Natural killer cell (primary cell): ENCODE measurements around the gene CDC14B. TPM values are rescaled to one million over a fixed set of nuclear protein-coding genes. Genes with fewer than 3 reads are reported as not detected.
"Not testable (repeated sequence)": the region's sequence is repeated elsewhere in the genome, so short reads cannot be mapped to it uniquely, and the experiment has no call there.

Experiments
- ATAC-seq, 3 donors: fragments of 150-1000 bp in 2 of 3; fragments of 200-7000 bp in 1 of 3; cut with Tn5 transposase; 1 replicate in 1 of 3; 2 replicates in 2 of 3; pipeline ENCODE4 v1.10.0; 2021; ENCODE audit warnings: mild to moderate bottlenecking in 2 of 3, moderate library complexity in 2 of 3
- DNase-seq, 2 donors: peaks; one replicate each; pipeline versions ENCODE4 v3.0.0 to v3.0.0-alpha.2; 2013 to 2021; ENCODE audit warnings: mixed read lengths in 1 of 2
- H3K27ac ChIP-seq: one replicate; pipeline ENCODE4 v1.5.1; 2013; ENCODE audit warnings: mild to moderate bottlenecking, low read length
- H3K27me3 ChIP-seq: one replicate; pipeline ENCODE4 v1.6.1; 2013; ENCODE audit warnings: low read length; ENCODE audit not compliant: control insufficient read depth, insufficient read depth
- H3K36me3 ChIP-seq: one replicate; pipeline ENCODE4 v1.6.1; 2013; ENCODE audit warnings: low read length; ENCODE audit not compliant: control insufficient read depth, insufficient read depth
- H3K4me1 ChIP-seq: one replicate; pipeline ENCODE4 v1.6.1; 2013; ENCODE audit warnings: low read length; ENCODE audit not compliant: control insufficient read depth, insufficient read depth
- H3K4me3 ChIP-seq: one replicate; pipeline ENCODE4 v1.5.1; 2013; ENCODE audit warnings: low read length
- H3K9me3 ChIP-seq: one replicate; pipeline ENCODE4 v1.6.1; 2013; ENCODE audit warnings: low read length; ENCODE audit not compliant: control insufficient read depth, insufficient read depth
- H3K27ac Mint-ChIP-seq, 2 donors: one replicate each; pipeline ENCODE4 v1.8.0; 2022; ENCODE audit warnings: mild to moderate bottlenecking in 2 of 2, mixed read lengths in 2 of 2, moderate library complexity in 1 of 2
- H3K27me3 Mint-ChIP-seq, 2 donors: one replicate each; pipeline ENCODE4 v1.8.0; 2022; ENCODE audit warnings: low read depth in 2 of 2, mixed read lengths in 2 of 2
- H3K36me3 Mint-ChIP-seq: one replicate; pipeline ENCODE4 v1.8.0; 2022; ENCODE audit warnings: mixed read lengths
- H3K4me1 Mint-ChIP-seq, 2 donors: one replicate each; pipeline ENCODE4 v1.8.0; 2022; ENCODE audit warnings: mixed read lengths in 2 of 2
- H3K4me3 Mint-ChIP-seq: one replicate; pipeline ENCODE4 v1.8.0; 2022; ENCODE audit warnings: mild to moderate bottlenecking, moderate library complexity, mixed read lengths
- H3K9me3 Mint-ChIP-seq, 2 donors: one replicate each; pipeline ENCODE4 v1.8.0; 2022; ENCODE audit warnings: mixed read lengths in 2 of 2
- WGBS: methylation state at CpG from one replicate; pipeline ENCODE4 v1.1.7; 2013; ENCODE audit warnings: missing lambda C conversion rate; ENCODE audit not compliant: insufficient coverage; 5-methylcytosine and 5-hydroxymethylcytosine counted together
- intact Hi-C: fragments of 100-400 bp; cut with micrococcal nuclease; formaldehyde crosslinking; loops from one replicate; pipeline ENCODE4 v1.14.2; 2022
- total RNA-seq, 4 donors: library from RNA; stranded (reverse); fragments of 120-200 nt in 1 of 4; gene quantifications; one replicate each; pipeline versions ENCODE4 v1.2.3 to v1.2.4, GENCODE V29; 2013 to 2022
- TF ChIP-seq, protein P1 (sequence below): fragments of 200-600 bp; IDR thresholded peaks from one replicate; pipeline ENCODE4 v1.8.0; 2022; ENCODE audit warnings: antibody characterized with exemption

CDC14B gene
- total RNA-seq, 3 donors from 2014 or later (not counting 1 experiment from before 2014, with no cell fraction given), result 2.3 to 4.7 (median 3.9) TPM

DNA sequence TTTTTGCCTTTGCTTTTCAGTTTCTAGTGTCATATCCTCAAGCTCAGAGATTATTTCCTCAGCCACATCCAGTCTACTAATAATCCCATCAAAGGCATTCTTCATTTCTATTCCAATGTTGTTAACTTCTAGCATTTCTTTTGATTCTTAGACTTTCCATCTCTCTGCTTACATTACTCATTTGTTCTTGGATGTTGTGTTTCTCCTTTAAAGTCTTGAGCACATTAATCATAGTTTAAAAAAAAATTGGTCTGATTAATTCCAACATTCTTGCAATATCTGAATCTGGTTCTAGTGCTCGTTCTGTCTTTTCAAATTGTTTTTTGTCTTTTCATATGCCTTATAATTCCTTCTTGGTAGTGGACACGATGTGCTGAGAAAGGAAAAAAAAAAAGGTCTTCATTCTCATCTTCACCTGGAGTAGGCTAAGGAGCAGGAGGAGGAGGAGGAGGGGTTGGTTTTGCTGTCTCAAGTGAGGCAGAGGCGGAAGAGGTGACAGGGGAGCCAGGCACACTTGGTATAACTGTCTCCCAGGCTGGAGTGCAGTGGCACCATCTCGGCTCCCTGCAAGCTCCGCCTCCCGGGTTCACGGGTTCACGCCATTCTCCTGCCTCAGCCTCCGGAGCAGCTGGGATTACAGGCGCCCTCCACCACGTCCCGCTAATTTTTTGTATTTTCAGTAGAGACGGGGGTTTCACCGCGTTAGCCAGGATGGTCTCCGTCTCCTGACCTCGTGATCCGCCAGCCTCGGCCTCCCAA, 19.1 kb upstream of the CDC14B start:
- WGBS, result 97% methylated on average over 17 of the region's 19 CpGs

DNA sequence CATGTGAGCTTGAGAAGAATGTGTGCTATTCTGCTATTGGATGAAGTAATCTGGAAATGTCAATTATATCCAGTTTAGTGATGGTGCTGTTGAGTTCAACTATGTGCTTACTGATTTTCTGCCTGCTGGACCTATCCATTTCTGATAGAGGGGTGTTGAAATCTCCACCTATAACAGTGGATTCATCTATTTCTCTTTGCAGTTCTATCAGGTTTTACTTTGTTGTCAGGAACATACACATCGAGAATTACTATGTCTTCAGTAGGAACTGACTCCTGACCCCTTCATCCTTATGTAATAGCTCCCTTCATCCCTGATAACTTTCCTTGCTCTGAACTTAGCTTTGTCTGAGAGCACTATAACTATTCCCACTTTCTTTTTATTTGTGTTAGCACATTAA, 16.7 kb upstream of the CDC14B start:
- Mint-ChIP-seq H3K27me3 (peaks cover 17 to 24% of the 10 kb centered on the region in 2 donors), H3K27ac (no peak overlapping the region), H3K4me3 (no peak overlapping the region), H3K36me3 (no peaks in the 10 kb centered on the region), H3K9me3 (no peaks in the 10 kb centered on the region), H3K4me1 (no peaks in the 10 kb centered on the region)
- no peaks in the 10 kb centered on the region for H3K36me3 ChIP-seq
- no peaks in the 10 kb centered on the region for H3K4me1 ChIP-seq
- WGBS, result 86% methylated on average over 1 of the region's 1 CpG
- H3K27ac ChIP-seq, result no peak overlapping the region
- intact Hi-C loops, result no loop called here
- H3K9me3 ChIP-seq, result no peaks in the 10 kb centered on the region
- no peak overlapping the region for H3K4me3 ChIP-seq
- DNase-seq (no peak), ATAC-seq (no peak)
- TF ChIP-seq, protein P1, sequence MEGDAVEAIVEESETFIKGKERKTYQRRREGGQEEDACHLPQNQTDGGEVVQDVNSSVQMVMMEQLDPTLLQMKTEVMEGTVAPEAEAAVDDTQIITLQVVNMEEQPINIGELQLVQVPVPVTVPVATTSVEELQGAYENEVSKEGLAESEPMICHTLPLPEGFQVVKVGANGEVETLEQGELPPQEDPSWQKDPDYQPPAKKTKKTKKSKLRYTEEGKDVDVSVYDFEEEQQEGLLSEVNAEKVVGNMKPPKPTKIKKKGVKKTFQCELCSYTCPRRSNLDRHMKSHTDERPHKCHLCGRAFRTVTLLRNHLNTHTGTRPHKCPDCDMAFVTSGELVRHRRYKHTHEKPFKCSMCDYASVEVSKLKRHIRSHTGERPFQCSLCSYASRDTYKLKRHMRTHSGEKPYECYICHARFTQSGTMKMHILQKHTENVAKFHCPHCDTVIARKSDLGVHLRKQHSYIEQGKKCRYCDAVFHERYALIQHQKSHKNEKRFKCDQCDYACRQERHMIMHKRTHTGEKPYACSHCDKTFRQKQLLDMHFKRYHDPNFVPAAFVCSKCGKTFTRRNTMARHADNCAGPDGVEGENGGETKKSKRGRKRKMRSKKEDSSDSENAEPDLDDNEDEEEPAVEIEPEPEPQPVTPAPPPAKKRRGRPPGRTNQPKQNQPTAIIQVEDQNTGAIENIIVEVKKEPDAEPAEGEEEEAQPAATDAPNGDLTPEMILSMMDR, result no peak
- H3K27me3 ChIP-seq, result no peaks in the 10 kb centered on the region

More for the DNA sequence above, 19.1 kb upstream of the CDC14B start:
- DNase-seq (no peak), ATAC-seq (no peak)
- TF ChIP-seq, protein P1, result no peak
- no peaks in the 10 kb centered on the region for H3K36me3 Mint-ChIP-seq
- no peak overlapping the region for H3K27ac Mint-ChIP-seq
- peaks cover 10 to 24% of the 10 kb centered on the region in 2 donors for H3K27me3 Mint-ChIP-seq
- H3K9me3 Mint-ChIP-seq, result no peaks in the 10 kb centered on the region
- intact Hi-C loops, result no loop called here
- Histone ChIP-seq H3K27me3 (no peaks in the 10 kb centered on the region), H3K27ac (no peak overlapping the region), H3K9me3 (no peaks in the 10 kb centered on the region), H3K4me3 (no peak overlapping the region), H3K36me3 (peaks cover 2% of the 10 kb centered on the region), H3K4me1 (no peaks in the 10 kb centered on the region)
- H3K4me3 Mint-ChIP-seq, result no peak overlapping the region
- H3K4me1 Mint-ChIP-seq, result no peaks in the 10 kb centered on the region

- WGBS, result 91% methylated on average over 8 of the region's 8 CpGs
- H3K4me1 Mint-ChIP-seq, H3K36me3 Mint-ChIP-seq, H3K36me3 ChIP-seq, H3K27ac Mint-ChIP-seq, H3K27ac ChIP-seq, H3K9me3 ChIP-seq, intact Hi-C loops, H3K4me1 ChIP-seq, DNase-seq, H3K4me3 ChIP-seq, H3K27me3 ChIP-seq, H3K9me3 Mint-ChIP-seq, H3K4me3 Mint-ChIP-seq: not testable (repeated sequence)
- peak in 1 of 3 donors; percentile 27 for ATAC-seq
- H3K27me3 Mint-ChIP-seq, result peaks cover 17 to 24% of the 10 kb centered on the region in 2 donors
These were observed 13.9 kb upstream of the CDC14B start for GRCh38 chr9:96633579-96633978.

DNA sequence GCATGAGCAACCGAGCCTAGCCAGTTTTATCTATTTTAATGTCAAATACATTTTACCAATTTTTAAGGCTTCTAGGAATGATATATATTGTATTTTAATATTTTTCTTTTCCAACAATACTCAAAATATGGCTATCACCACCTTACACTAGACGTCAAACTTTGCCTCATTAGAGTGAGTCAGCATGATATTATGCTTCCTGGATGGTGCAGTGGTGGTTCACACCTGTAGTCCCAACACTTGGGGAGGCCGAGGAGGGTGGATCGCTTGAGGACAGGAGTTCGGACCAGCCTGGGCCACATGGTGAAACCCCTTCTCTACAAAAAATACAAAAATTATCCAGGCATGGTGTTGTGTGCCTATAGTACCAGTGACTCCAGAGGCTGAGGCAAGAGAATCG, 7.3 kb upstream of the CDC14B start:
- TF ChIP-seq, protein P1, result no peak
- H3K27ac Mint-ChIP-seq, result no peak overlapping the region
- H3K36me3 ChIP-seq, result no peaks in the 10 kb centered on the region
- WGBS, result 78% methylated on average over 5 of the region's 6 CpGs
- no peak overlapping the region for H3K27ac ChIP-seq
- H3K4me1 ChIP-seq, result no peaks in the 10 kb centered on the region
- no peak overlapping the region for H3K4me3 Mint-ChIP-seq
- intact Hi-C loops, result no loop called here
- no peaks in the 10 kb centered on the region for H3K9me3 Mint-ChIP-seq
- no peaks in the 10 kb centered on the region for H3K9me3 ChIP-seq
- H3K4me3 ChIP-seq, result no peak overlapping the region
- peaks cover 9 to 11% of the 10 kb centered on the region in 2 donors for H3K27me3 Mint-ChIP-seq
- DNase-seq, result no peak
- H3K36me3 Mint-ChIP-seq, result no peaks in the 10 kb centered on the region
- no peak for ATAC-seq
- no peaks in the 10 kb centered on the region for H3K27me3 ChIP-seq
- no peaks in the 10 kb centered on the region for H3K4me1 Mint-ChIP-seq
